DMS79 (cell line): ENCODE measurements around the gene KIAA1614.

Source experiments
- DNase-seq: peaks from one replicate; lab custom pipeline; 2025; lab: John Stamatoyannopoulos, UW

Gene KIAA1614

DNA sequence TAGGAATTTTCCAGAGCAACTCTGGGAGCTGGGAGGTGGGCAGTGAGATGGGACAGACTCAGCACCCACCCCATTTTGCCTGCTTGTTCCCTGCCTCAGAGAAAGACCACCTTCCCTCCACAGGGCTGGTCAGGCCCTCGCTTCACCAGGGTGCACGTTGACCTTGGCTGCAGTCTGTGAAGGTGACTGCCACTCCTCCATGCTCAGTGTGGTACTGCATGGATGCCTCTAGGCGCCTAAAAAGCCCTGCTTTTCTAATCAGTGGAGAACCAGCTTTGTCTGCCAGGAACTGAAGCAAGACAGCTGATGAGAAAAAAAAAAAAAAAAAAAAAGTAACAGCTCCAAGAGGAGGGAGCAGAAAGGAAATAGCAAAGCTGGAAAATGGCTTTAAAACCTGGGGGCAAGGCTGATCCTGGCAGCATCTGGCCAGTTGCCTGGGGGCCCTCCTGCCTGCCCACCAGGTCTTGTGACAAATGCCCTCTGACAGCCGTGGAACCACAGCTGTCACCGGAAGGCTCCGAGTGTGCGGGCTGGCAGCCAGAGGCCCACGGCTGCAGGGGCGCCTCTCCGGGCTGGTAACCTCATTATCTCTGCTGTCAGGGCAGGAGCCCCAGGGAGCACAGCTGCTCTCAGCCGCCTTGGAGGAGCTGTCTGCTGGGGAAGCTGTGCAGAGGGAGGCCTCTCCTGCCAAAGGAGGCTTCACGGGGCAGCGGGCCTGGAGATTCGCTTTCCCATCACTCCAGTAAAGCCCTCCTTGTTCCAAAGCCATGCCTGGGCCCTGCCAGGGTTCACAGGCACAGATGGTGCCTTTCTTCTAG lies 13.7 kb downstream of the KIAA1614 start:
- peak; percentile 77 for DNase-seq

- peak; percentile 50 for DNase-seq
These were observed 14.7 kb downstream of the KIAA1614 start for GRCh38 chr1:180927348-180927747.

GRCh38 chr1:180927841-180928240 lies 15.1 kb downstream of the KIAA1614 start:
- DNase-seq: peak; percentile 57

DNA sequence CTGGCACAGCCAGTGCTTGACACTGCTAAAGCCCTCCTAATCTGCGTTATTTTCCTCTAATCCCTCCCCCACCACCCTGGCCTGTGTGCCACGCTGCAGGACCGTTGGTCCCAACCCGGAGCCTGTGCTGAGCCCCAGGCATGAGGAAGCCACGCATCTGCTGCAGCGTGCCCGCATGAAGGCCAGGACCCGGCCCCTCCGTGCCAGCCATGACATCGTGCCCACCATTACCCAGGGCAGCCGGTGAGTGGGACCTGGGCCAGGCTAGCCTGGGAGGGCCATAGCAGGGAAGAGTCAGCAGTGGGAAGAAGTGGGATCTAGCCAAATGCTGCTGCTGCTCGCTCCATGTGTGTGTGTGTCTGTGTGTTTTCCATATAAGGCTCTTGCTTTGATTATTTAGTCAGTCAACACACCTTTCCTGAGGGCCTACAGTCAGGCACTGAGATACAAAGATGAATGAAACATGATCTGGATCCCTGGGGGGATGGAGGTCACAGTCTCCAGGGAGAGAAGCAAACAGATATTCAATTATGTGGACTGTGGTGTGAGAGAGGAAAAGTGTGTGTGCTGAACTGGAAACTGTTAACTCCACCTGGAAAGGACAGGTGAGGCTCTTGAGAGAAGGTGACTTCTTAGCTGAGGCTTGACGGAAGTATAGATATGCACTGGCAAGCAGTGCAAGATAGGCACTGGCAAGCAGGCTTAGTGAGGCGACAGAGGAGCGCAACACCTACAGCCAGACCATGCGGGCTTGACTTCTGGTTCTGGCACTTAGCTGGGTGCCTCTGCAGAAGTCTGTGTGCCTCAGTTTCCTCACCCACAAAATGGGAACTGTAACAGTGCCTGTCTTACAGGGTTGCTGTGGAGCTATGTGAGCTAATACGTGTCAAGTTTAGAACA lies 15.9 kb downstream of the KIAA1614 start:
- peak; percentile 29 for DNase-seq

DNA sequence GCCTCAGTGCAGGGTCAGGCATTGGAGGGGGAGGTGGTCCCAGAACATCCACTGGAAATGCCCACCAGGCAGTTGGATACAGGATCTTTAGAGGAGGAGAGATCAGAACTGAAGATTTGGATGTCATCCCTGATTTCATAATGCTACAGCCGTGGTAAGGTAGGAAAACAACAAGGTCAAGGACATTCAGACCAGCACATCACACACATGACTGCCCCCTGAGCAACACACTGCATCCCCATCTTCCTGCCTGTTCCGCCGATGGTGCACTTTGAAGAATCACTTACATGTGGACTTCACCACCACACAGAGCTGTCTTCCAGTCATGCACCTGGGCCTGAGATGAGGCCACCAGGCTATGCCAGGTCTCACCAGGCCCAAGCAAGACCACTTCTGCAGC lies 16.7 kb downstream of the KIAA1614 start:
- no peak for DNase-seq

GRCh38 chr1:180930687-180931086 lies 18.0 kb downstream of the KIAA1614 start:
- DNase-seq: peak; percentile 65

DNA sequence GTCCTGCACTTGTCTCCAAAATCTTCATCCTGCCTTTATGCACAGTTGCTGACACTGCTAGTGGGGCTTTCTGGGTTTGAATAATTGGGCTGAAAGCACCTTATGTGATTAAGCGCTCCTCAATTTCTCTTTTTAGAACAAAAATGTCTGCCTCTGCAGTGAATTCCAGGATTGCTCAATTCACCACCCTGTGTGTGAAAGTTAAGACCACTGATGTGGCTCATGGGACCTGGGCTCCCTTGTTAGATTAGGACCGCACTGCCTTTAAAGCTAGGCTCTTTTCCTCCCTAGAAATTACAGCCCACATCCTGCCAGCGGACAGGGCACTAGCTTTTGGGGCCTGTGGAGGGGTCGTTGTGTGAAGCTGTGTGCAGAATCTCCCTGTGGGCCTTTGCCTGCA lies 18.8 kb downstream of the KIAA1614 start:
- DNase-seq: no peak

- DNase-seq: no peak
These were observed 19.7 kb downstream of the KIAA1614 start for GRCh38 chr1:180932378-180932777.

- no peak for DNase-seq
These were observed 20.4 kb downstream of the KIAA1614 start for GRCh38 chr1:180933141-180933540.

- DNase-seq: no peak
These were observed 21.9 kb downstream of the KIAA1614 start for GRCh38 chr1:180934563-180934962.

- no peak for DNase-seq
These were observed 22.8 kb downstream of the KIAA1614 start for GRCh38 chr1:180935326-180936109.

- no peak for DNase-seq
These were observed 23.7 kb downstream of the KIAA1614 start for GRCh38 chr1:180936110-180937011.

DNA sequence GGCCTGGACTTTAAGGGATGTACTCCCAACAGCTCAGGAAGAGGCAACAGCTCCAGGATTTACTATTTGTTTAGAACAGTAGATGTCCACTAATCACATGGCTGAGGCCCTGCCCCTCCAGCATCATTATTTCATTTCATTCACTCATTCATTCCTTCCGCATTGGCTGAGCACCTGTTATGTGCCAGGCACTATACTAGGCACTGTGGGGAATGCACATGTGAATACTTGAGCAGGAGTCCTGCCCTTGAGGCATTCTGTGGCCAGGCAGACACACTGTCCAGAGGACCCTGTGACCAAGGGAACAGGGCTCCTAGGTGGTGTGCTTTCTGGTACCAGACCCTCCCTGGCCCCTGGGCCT lies 24.3 kb downstream of the KIAA1614 start:
- DNase-seq: no peak

GRCh38 chr1:180937624-180938225 lies 25.0 kb downstream of the KIAA1614 start:
- DNase-seq: no peak

GRCh38 chr1:180939073-180939710 lies 26.5 kb downstream of the KIAA1614 start:
- DNase-seq: no peak

DNA sequence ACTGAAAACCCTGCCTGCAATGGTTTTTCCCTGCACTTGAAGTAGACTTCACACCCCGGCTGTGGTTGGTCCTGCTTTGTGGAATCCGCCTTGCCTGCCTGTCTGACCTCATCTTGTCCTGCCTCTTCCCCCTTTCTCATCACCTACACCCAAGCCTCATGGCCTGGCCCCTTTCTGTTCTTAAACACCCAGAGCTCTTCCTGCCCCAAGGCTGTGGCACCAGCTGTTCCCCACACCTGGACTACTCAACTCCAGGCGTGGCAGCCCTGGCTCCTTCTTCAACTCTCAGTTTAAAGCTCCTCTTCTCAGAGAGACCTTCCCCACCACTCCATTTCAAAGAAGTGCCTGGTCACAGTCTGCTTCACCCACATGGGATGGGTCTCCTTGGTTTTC lies 27.0 kb downstream of the KIAA1614 start:
- peak; percentile 31 for DNase-seq

GRCh38 chr1:180940445-180940844 lies 27.7 kb downstream of the KIAA1614 start:
- no peak for DNase-seq

GRCh38 chr1:180941518-180942275 lies 29.0 kb downstream of the KIAA1614 start:
- DNase-seq: no peak

- DNase-seq: no peak
These were observed 32.5 kb downstream of the KIAA1614 start for GRCh38 chr1:180945151-180945550.

DNA sequence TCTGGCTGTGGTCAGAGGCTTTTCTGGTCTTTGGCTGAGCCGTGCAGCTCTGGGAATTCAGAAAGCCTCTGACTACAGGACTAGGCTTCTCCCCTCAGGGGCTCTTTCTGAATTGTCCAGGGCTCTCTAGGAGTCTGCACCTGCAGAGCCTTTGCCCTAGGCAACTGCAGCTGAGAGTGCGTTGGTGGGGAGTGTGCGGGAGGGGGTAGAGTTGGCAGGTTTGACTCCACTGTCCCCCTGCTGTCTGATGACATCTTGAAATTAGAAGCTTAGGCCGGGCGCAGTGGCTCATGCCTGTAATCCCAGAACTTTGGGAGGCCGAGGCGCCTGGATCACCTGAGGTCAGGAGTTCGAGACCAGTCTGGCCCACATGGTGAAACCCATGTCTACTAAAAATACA lies 32.9 kb downstream of the KIAA1614 start:
- no peak for DNase-seq
